Measurements from ENCODE around the gene ADAR. TPM values are rescaled to one million over a fixed set of nuclear protein-coding genes. Genes with fewer than 3 reads are reported as not detected.
"Not testable (repeated sequence)": the region's sequence is repeated elsewhere in the genome, so short reads cannot be mapped to it uniquely, and the experiment has no call there.

ADAR gene
- 54.4 and 82.6 TPM in 2 replicates for total RNA-seq (2014; rRNA removed; shearing (Covaris generic))

- H3K27ac ChIP-seq, result peak within 1 kb of the TSS; percentile 97
- no peaks in the 10 kb centered on the region for H3K27me3 ChIP-seq (replicated peaks)
- H3K36me3 ChIP-seq, result peaks cover 23% of the 10 kb centered on the region
- peaks cover 24% of the 10 kb centered on the region for H3K4me1 ChIP-seq (replicated peaks)
- peak; percentile 92 to 93 for DNase-seq (ENCODE audit: low read depth in 1 of 2, low spot score in 2 of 2)
- peak within 1 kb of the TSS; percentile 91 for H3K4me3 ChIP-seq
- H3K9me3 ChIP-seq (replicated peaks), result no peaks in the 10 kb centered on the region
Measured at GRCh38 chr1:154607609-154608396, at the start of gene ADAR. TSS of gene ADAR (minus strand) at chr1:154608186. CDS start at chr1:154608006, 180 bp downstream.

- H3K4me1 ChIP-seq (replicated peaks), result no peaks in the 10 kb centered on the region
- H3K36me3 ChIP-seq, result no peaks in the 10 kb centered on the region
- peaks cover 37% of the 10 kb centered on the region for H3K27me3 ChIP-seq (replicated peaks)
- H3K4me3 ChIP-seq, result no peak overlapping the region
- H3K27ac ChIP-seq, result no peak overlapping the region
- no peak for DNase-seq (ENCODE audit: low read depth in 1 of 2, low spot score in 2 of 2)
- H3K9me3 ChIP-seq (replicated peaks), result no peaks in the 10 kb centered on the region
Measured at GRCh38 chr1:154657556-154657955, 49.6 kb upstream of the ADAR start.

GRCh38 chr1:154652893-154653292 is 44.9 kb upstream of the ADAR start:
- H3K9me3 ChIP-seq (replicated peaks), result no peaks in the 10 kb centered on the region
- no peaks in the 10 kb centered on the region for H3K4me1 ChIP-seq (replicated peaks)
- H3K27ac ChIP-seq, result no peak overlapping the region
- H3K27me3 ChIP-seq (replicated peaks), result peaks cover 5% of the 10 kb centered on the region; the same call in 1 of the 2 replicates
- DNase-seq (ENCODE audit: low read depth in 1 of 2, low spot score in 2 of 2), result no peak
- H3K4me3 ChIP-seq, result no peak overlapping the region
- H3K36me3 ChIP-seq, result no peaks in the 10 kb centered on the region

GRCh38 chr1:154644724-154645123 is 36.7 kb upstream of the ADAR start:
- DNase-seq (ENCODE audit: low read depth in 1 of 2, low spot score in 2 of 2), result not testable (repeated sequence)

GRCh38 chr1:154641534-154641933 is 33.5 kb upstream of the ADAR start:
- Histone ChIP-seq H3K27ac (no peak overlapping the region), H3K4me1 (replicated peaks) (no peaks in the 10 kb centered on the region), H3K4me3 (no peak overlapping the region), H3K27me3 (replicated peaks) (no peaks in the 10 kb centered on the region; the same call in 1 of the 2 replicates), H3K9me3 (replicated peaks) (peaks cover 5% of the 10 kb centered on the region; the same call in 1 of the 2 replicates), H3K36me3 (no peaks in the 10 kb centered on the region)
- no peak for DNase-seq (ENCODE audit: low read depth in 1 of 2, low spot score in 2 of 2)

More at GRCh38 chr1:154644724-154645123, 36.7 kb upstream of the ADAR start:
- not testable (repeated sequence) for H3K27ac ChIP-seq; H3K4me3 ChIP-seq; H3K4me1 ChIP-seq (replicated peaks); H3K36me3 ChIP-seq; H3K27me3 ChIP-seq (replicated peaks); H3K9me3 ChIP-seq (replicated peaks)

- DNase-seq (ENCODE audit: low read depth in 1 of 2, low spot score in 2 of 2), result no peak
- no peak overlapping the region for H3K27ac ChIP-seq
- no peaks in the 10 kb centered on the region for H3K4me1 ChIP-seq (replicated peaks)
- H3K27me3 ChIP-seq (replicated peaks), result peaks cover 4% of the 10 kb centered on the region
- no peaks in the 10 kb centered on the region for H3K36me3 ChIP-seq
- no peak overlapping the region for H3K4me3 ChIP-seq
- peaks cover 5% of the 10 kb centered on the region; the same call in 1 of the 2 replicates for H3K9me3 ChIP-seq (replicated peaks)
Measured at GRCh38 chr1:154639876-154640275, 31.9 kb upstream of the ADAR start.

- H3K9me3 ChIP-seq (replicated peaks), result no peaks in the 10 kb centered on the region
- H3K27ac ChIP-seq, result no peak overlapping the region
- DNase-seq (ENCODE audit: low read depth in 1 of 2, low spot score in 2 of 2), result no peak
- no peak overlapping the region for H3K4me3 ChIP-seq
- H3K27me3 ChIP-seq (replicated peaks), result peaks cover 8% of the 10 kb centered on the region
- no peaks in the 10 kb centered on the region for H3K4me1 ChIP-seq (replicated peaks)
- H3K36me3 ChIP-seq, result no peaks in the 10 kb centered on the region
Measured at GRCh38 chr1:154635171-154635570, 27.2 kb upstream of the ADAR start.

- peaks cover 26% of the 10 kb centered on the region for H3K4me1 ChIP-seq (replicated peaks)
- peaks cover 6% of the 10 kb centered on the region for H3K36me3 ChIP-seq
- H3K9me3 ChIP-seq (replicated peaks), result peaks cover 4% of the 10 kb centered on the region; the same call in 1 of the 2 replicates
- H3K27me3 ChIP-seq (replicated peaks), result 0 out of 2 replicates have a peak, but pooled peaks cover 3% of the 10 kb centered on the region
- no peak overlapping the region for H3K4me3 ChIP-seq
- no peak for DNase-seq (ENCODE audit: low read depth in 1 of 2, low spot score in 2 of 2)
- no peak overlapping the region for H3K27ac ChIP-seq
Measured at GRCh38 chr1:154629675-154630073, 21.7 kb upstream of the ADAR start.

- Histone ChIP-seq H3K27me3 (replicated peaks) (0 out of 2 replicates have a peak, but pooled peaks cover 2% of the 10 kb centered on the region), H3K9me3 (replicated peaks) (peaks cover 4% of the 10 kb centered on the region; the same call in 1 of the 2 replicates), H3K4me3 (no peak overlapping the region), H3K4me1 (replicated peaks) (peaks cover 26% of the 10 kb centered on the region), H3K27ac (no peak overlapping the region), H3K36me3 (peaks cover 12% of the 10 kb centered on the region)
- DNase-seq (ENCODE audit: low read depth in 1 of 2, low spot score in 2 of 2), result peak in 1 of 2 experiments; percentile 67
Measured at GRCh38 chr1:154629061-154629674, 21.2 kb upstream of the ADAR start.

GRCh38 chr1:154628121-154628405 is 20.1 kb upstream of the ADAR start:
- Histone ChIP-seq H3K4me1 (replicated peaks) (peaks cover 26% of the 10 kb centered on the region), H3K4me3 (peak overlapping the region; percentile 92), H3K27ac (peak overlapping the region; percentile 88), H3K27me3 (replicated peaks) (0 out of 2 replicates have a peak, but pooled peaks cover 2% of the 10 kb centered on the region), H3K36me3 (peaks cover 13% of the 10 kb centered on the region), H3K9me3 (replicated peaks) (peaks cover 4% of the 10 kb centered on the region; the same call in 1 of the 2 replicates)
- no peak for DNase-seq (ENCODE audit: low read depth in 1 of 2, low spot score in 2 of 2)

- H3K9me3 ChIP-seq (replicated peaks), result peaks cover 4% of the 10 kb centered on the region; the same call in 1 of the 2 replicates
- H3K4me3 ChIP-seq, result peak overlapping the region; percentile 92
- peaks cover 17% of the 10 kb centered on the region for H3K36me3 ChIP-seq
- peak overlapping the region; percentile 88 for H3K27ac ChIP-seq
- 0 out of 2 replicates have a peak, but pooled peaks cover 2% of the 10 kb centered on the region for H3K27me3 ChIP-seq (replicated peaks)
- peaks cover 26% of the 10 kb centered on the region for H3K4me1 ChIP-seq (replicated peaks)
- DNase-seq (ENCODE audit: low read depth in 1 of 2, low spot score in 2 of 2), result peak; percentile 74 to 92
Measured at GRCh38 chr1:154627257-154628120, 19.5 kb upstream of the ADAR start.

GRCh38 chr1:154626456-154627256 is 18.7 kb upstream of the ADAR start:
- Histone ChIP-seq H3K27me3 (replicated peaks) (0 out of 2 replicates have a peak, but pooled peaks cover 2% of the 10 kb centered on the region), H3K9me3 (replicated peaks) (peaks cover 4% of the 10 kb centered on the region; the same call in 1 of the 2 replicates)
- no peak for DNase-seq (ENCODE audit: low read depth in 1 of 2, low spot score in 2 of 2)

More at GRCh38 chr1:154626456-154627256, 18.7 kb upstream of the ADAR start:
- H3K4me3 ChIP-seq, result peak overlapping the region; percentile 92
- H3K36me3 ChIP-seq, result peaks cover 25% of the 10 kb centered on the region
- peaks cover 26% of the 10 kb centered on the region for H3K4me1 ChIP-seq (replicated peaks)
- H3K27ac ChIP-seq, result no peak overlapping the region
